ENCODE measurements around the gene SKA1.

DNA sequence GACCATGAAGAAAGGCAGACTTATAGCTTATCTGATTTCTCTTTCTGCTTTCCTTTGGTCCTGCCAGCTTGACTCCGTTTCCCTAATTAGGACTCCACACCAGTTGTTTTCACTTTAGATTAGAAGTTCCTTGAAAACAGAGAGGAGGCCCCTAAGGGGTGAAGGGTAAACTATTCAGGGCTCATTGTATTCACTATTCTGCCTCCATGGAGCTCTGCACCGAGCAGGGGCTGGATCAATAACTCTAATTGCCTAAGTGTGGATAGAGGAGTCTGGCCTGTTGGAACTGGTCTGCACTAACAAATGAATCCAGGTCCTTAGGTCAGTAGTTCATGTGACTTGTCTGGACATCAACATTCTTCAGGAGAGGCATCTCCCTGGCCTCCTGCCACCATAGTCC, 36.1 kb upstream of the SKA1 start:
- TF ChIP-seq POLR2A (IDR thresholded peaks at IDR 0.05) = no peak
- TF ChIP-seq, protein P1, sequence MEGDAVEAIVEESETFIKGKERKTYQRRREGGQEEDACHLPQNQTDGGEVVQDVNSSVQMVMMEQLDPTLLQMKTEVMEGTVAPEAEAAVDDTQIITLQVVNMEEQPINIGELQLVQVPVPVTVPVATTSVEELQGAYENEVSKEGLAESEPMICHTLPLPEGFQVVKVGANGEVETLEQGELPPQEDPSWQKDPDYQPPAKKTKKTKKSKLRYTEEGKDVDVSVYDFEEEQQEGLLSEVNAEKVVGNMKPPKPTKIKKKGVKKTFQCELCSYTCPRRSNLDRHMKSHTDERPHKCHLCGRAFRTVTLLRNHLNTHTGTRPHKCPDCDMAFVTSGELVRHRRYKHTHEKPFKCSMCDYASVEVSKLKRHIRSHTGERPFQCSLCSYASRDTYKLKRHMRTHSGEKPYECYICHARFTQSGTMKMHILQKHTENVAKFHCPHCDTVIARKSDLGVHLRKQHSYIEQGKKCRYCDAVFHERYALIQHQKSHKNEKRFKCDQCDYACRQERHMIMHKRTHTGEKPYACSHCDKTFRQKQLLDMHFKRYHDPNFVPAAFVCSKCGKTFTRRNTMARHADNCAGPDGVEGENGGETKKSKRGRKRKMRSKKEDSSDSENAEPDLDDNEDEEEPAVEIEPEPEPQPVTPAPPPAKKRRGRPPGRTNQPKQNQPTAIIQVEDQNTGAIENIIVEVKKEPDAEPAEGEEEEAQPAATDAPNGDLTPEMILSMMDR (IDR thresholded peaks at IDR 0.05) = no peak
